Stimulated activated naive CD8-positive, alpha-beta T cell treated with anti-CD3 and anti-CD28 coated beads, Interleukin-15, Interleukin-2, amounts not matched to agents 100 ng/mL and 50 ng/mL, for 24 hours (primary cell): ENCODE data around the gene SIK3.

Source experiments
- H3K27ac Mint-ChIP-seq: one replicate; pipeline ENCODE4 v1.8.0; 2021; ENCODE audit warnings: mild to moderate bottlenecking, mixed read lengths
- H3K27me3 Mint-ChIP-seq: one replicate; pipeline ENCODE4 v1.8.0; 2021; ENCODE audit warnings: mixed read lengths
- H3K36me3 Mint-ChIP-seq: one replicate; pipeline ENCODE4 v1.8.0; 2021; ENCODE audit warnings: low read depth, mixed read lengths
- H3K4me1 Mint-ChIP-seq: one replicate; pipeline ENCODE4 v1.8.0; 2021; ENCODE audit warnings: low read depth, mixed read lengths
- H3K4me3 Mint-ChIP-seq: one replicate; pipeline ENCODE4 v1.8.0; 2021; ENCODE audit warnings: mild to moderate bottlenecking, mixed read lengths
- H3K9me3 Mint-ChIP-seq: one replicate; pipeline ENCODE4 v1.8.0; 2021; ENCODE audit warnings: mixed read lengths

SIK3 gene

GRCh38 chr11:116973270-116973669 is 125.0 kb downstream of the SIK3 start:
- Mint-ChIP-seq H3K27ac (no peak overlapping the region), H3K4me1 (peaks cover 35% of the 10 kb centered on the region), H3K36me3 (peaks cover 7% of the 10 kb centered on the region), H3K4me3 (no peak overlapping the region), H3K27me3 (no peaks in the 10 kb centered on the region), H3K9me3 (no peaks in the 10 kb centered on the region)

DNA sequence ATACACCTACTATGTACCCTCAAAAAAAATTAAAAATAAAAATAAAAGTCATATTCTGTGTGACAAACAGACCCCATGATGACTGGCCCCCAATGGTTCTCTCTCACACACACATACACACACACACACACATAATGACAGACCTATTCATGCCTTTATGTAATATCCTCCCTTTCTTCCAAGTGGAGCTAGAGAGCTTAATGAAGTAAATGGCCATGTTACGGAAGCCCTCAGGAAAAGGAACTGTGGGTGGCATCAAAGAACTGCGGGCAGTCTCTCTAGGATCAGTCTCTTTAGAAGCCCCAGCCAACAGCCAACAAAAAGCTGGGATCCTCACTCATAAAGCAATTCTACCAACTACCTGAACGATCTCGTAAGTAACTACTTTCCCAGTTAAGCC is 125.5 kb downstream of the SIK3 start:
- H3K27ac Mint-ChIP-seq, result no peak overlapping the region
- H3K4me3 Mint-ChIP-seq, result no peak overlapping the region
- peaks cover 5% of the 10 kb centered on the region for H3K36me3 Mint-ChIP-seq
- peaks cover 33% of the 10 kb centered on the region for H3K4me1 Mint-ChIP-seq
- H3K9me3 Mint-ChIP-seq, result no peaks in the 10 kb centered on the region
- H3K27me3 Mint-ChIP-seq, result no peaks in the 10 kb centered on the region

GRCh38 chr11:116970485-116971292 is 127.5 kb downstream of the SIK3 start:
- Mint-ChIP-seq H3K27ac (no peak overlapping the region), H3K27me3 (no peaks in the 10 kb centered on the region), H3K4me1 (peaks cover 33% of the 10 kb centered on the region), H3K9me3 (no peaks in the 10 kb centered on the region), H3K36me3 (peaks cover 5% of the 10 kb centered on the region), H3K4me3 (no peak overlapping the region)

- no peak overlapping the region for H3K27ac Mint-ChIP-seq
- no peak overlapping the region for H3K4me3 Mint-ChIP-seq
- H3K9me3 Mint-ChIP-seq, result no peaks in the 10 kb centered on the region
- H3K36me3 Mint-ChIP-seq, result peaks cover 5% of the 10 kb centered on the region
- H3K27me3 Mint-ChIP-seq, result no peaks in the 10 kb centered on the region
- peaks cover 34% of the 10 kb centered on the region for H3K4me1 Mint-ChIP-seq
Measured at GRCh38 chr11:116969694-116970093, 128.5 kb downstream of the SIK3 start.

GRCh38 chr11:116964269-116964668 is 134.0 kb downstream of the SIK3 start:
- H3K9me3 Mint-ChIP-seq, result no peaks in the 10 kb centered on the region
- H3K27me3 Mint-ChIP-seq, result no peaks in the 10 kb centered on the region
- H3K36me3 Mint-ChIP-seq, result peaks cover 5% of the 10 kb centered on the region
- peaks cover 29% of the 10 kb centered on the region for H3K4me1 Mint-ChIP-seq
- H3K4me3 Mint-ChIP-seq, result no peak overlapping the region
- H3K27ac Mint-ChIP-seq, result no peak overlapping the region

- Mint-ChIP-seq H3K4me1 (peaks cover 30% of the 10 kb centered on the region), H3K4me3 (no peak overlapping the region), H3K9me3 (no peaks in the 10 kb centered on the region), H3K27ac (no peak overlapping the region), H3K27me3 (no peaks in the 10 kb centered on the region), H3K36me3 (peaks cover 3% of the 10 kb centered on the region)
Measured at GRCh38 chr11:116963813-116964212, 134.4 kb downstream of the SIK3 start.

DNA sequence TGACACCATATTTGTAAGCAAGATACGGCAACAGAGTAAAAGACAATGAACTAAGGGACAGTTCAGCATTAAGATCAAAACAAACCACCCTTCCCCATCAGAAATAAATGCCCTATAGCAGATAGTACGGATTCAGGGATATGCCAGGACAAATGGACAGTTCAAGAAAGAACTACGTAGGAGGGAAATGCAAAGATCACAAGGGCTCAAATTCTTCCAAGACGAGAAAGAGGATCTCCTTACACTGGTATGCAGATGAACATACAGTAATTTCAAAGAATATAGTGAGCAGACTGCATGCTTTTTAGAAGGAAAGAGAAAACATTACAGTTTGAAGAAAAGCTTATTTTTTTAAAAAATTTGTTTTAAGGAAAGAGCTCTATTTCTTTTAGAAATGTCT is 136.1 kb downstream of the SIK3 start:
- Mint-ChIP-seq H3K36me3 (peaks cover 7% of the 10 kb centered on the region), H3K4me3 (no peak overlapping the region), H3K4me1 (peaks cover 36% of the 10 kb centered on the region), H3K27ac (no peak overlapping the region), H3K9me3 (no peaks in the 10 kb centered on the region), H3K27me3 (no peaks in the 10 kb centered on the region)

GRCh38 chr11:116960930-116961329 is 137.3 kb downstream of the SIK3 start:
- H3K27ac Mint-ChIP-seq, result no peak overlapping the region

GRCh38 chr11:116958246-116958645 is 140.0 kb downstream of the SIK3 start:
- H3K27ac Mint-ChIP-seq, result peak overlapping the region; percentile 33
- H3K36me3 Mint-ChIP-seq, result peaks cover 22% of the 10 kb centered on the region
- H3K4me1 Mint-ChIP-seq, result peaks cover 57% of the 10 kb centered on the region
- H3K27me3 Mint-ChIP-seq, result no peaks in the 10 kb centered on the region
- no peak overlapping the region for H3K4me3 Mint-ChIP-seq
- H3K9me3 Mint-ChIP-seq, result no peaks in the 10 kb centered on the region

More at GRCh38 chr11:116960930-116961329, 137.3 kb downstream of the SIK3 start:
- Mint-ChIP-seq H3K27me3 (no peaks in the 10 kb centered on the region), H3K9me3 (no peaks in the 10 kb centered on the region), H3K4me1 (peaks cover 46% of the 10 kb centered on the region), H3K4me3 (no peak overlapping the region), H3K36me3 (peaks cover 19% of the 10 kb centered on the region)

- H3K27me3 Mint-ChIP-seq, result no peaks in the 10 kb centered on the region
- no peak overlapping the region for H3K4me3 Mint-ChIP-seq
- H3K36me3 Mint-ChIP-seq, result peaks cover 37% of the 10 kb centered on the region
- H3K27ac Mint-ChIP-seq, result peak overlapping the region; percentile 53
- no peaks in the 10 kb centered on the region for H3K9me3 Mint-ChIP-seq
- peaks cover 51% of the 10 kb centered on the region for H3K4me1 Mint-ChIP-seq
Measured at GRCh38 chr11:116955949-116956348, 142.3 kb downstream of the SIK3 start.

- H3K4me3 Mint-ChIP-seq, result no peak overlapping the region
- no peaks in the 10 kb centered on the region for H3K27me3 Mint-ChIP-seq
- H3K36me3 Mint-ChIP-seq, result peaks cover 41% of the 10 kb centered on the region
- H3K4me1 Mint-ChIP-seq, result peaks cover 47% of the 10 kb centered on the region
- no peak overlapping the region for H3K27ac Mint-ChIP-seq
- H3K9me3 Mint-ChIP-seq, result no peaks in the 10 kb centered on the region
Measured at GRCh38 chr11:116955548-116955947, 142.7 kb downstream of the SIK3 start.

GRCh38 chr11:116953530-116954285 is 144.5 kb downstream of the SIK3 start:
- no peaks in the 10 kb centered on the region for H3K27me3 Mint-ChIP-seq
- H3K4me3 Mint-ChIP-seq, result no peak overlapping the region
- peaks cover 59% of the 10 kb centered on the region for H3K36me3 Mint-ChIP-seq
- no peaks in the 10 kb centered on the region for H3K9me3 Mint-ChIP-seq
- H3K27ac Mint-ChIP-seq, result no peak overlapping the region
- peaks cover 54% of the 10 kb centered on the region for H3K4me1 Mint-ChIP-seq

DNA sequence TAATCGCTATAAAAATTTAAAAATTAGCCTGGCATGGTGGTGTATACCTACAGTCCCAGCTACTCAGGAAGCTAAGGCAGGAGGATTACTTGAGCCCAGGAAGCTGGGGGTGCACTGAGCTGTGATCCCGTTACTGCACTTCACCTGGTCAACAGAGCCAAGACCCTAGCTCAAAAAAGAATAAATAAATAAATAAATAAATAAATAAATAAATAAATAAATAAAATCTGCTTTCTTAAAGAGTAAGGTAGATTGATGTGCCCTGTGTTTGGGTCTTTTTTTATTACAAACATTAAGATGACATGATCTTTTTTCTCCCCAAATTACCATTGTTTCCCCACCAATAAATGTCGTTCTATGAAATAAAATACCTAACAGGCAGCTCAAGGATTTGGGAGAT is 146.5 kb downstream of the SIK3 start:
- peaks cover 53% of the 10 kb centered on the region for H3K36me3 Mint-ChIP-seq

DNA sequence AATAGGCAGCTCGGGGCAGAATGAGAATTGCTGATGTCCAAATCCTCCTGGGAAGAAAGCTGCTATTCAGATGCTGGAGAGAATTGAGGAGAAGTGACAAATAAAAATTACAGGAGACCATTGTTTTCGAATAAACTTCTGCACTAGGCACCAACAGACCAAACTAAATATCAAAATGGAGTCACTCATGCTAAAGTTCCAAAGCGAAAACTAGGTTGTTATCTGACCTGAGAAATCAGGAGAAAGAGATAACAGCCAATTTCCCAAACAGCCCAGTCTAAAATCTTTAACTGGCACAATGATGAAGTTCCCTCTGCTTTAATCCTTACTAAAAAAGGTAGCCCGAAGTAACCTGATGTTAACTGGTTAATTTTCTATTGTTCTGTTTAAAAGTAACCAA is 148.0 kb downstream of the SIK3 start:
- no peak overlapping the region for H3K4me3 Mint-ChIP-seq
- no peaks in the 10 kb centered on the region for H3K27me3 Mint-ChIP-seq
- H3K9me3 Mint-ChIP-seq, result no peaks in the 10 kb centered on the region
- H3K36me3 Mint-ChIP-seq, result peaks cover 56% of the 10 kb centered on the region
- no peak overlapping the region for H3K27ac Mint-ChIP-seq
- H3K4me1 Mint-ChIP-seq, result peaks cover 41% of the 10 kb centered on the region

More for the DNA sequence above, 146.5 kb downstream of the SIK3 start:
- H3K4me3 Mint-ChIP-seq, result no peak overlapping the region
- peaks cover 47% of the 10 kb centered on the region for H3K4me1 Mint-ChIP-seq
- no peaks in the 10 kb centered on the region for H3K27me3 Mint-ChIP-seq
- no peaks in the 10 kb centered on the region for H3K9me3 Mint-ChIP-seq
- no peak overlapping the region for H3K27ac Mint-ChIP-seq

GRCh38 chr11:116948391-116948790 is 149.8 kb downstream of the SIK3 start:
- Mint-ChIP-seq H3K4me3 (no peak overlapping the region), H3K4me1 (peaks cover 34% of the 10 kb centered on the region), H3K27ac (peak overlapping the region; percentile 49), H3K27me3 (no peaks in the 10 kb centered on the region), H3K9me3 (no peaks in the 10 kb centered on the region), H3K36me3 (peaks cover 67% of the 10 kb centered on the region)
